GM12878 (cell line): Measurements from ENCODE around the gene MRTFA. TPM values are rescaled to one million over a fixed set of nuclear protein-coding genes. Genes with fewer than 3 reads are reported as not detected.

Experiments
- CEBPZ ChIP-seq: fragments of 150-350 bp; IDR thresholded peaks from 2 replicates; pipeline ENCODE4 v1.6.1; 2016; ENCODE audit warnings: low read depth, low read length
- CREB1 ChIP-seq: IDR thresholded peaks from 2 replicates; pipeline ENCODE4 v1.6.1; 2012; ENCODE audit warnings: low read depth, mild to moderate bottlenecking, inconsistent platforms
- CREM ChIP-seq: IDR thresholded peaks from 2 replicates; pipeline ENCODE4 v1.6.1; 2014; ENCODE audit warnings: antibody characterized with exemption, low read depth
- IRF5 ChIP-seq: fragments of 450-650 bp; IDR thresholded peaks from 2 replicates; pipeline ENCODE4 v1.6.1; 2017; ENCODE audit warnings: borderline replicate concordance
- MEF2A ChIP-seq: IDR thresholded peaks from 2 replicates; pipeline ENCODE4 v1.6.1; 2011; ENCODE audit warnings: low read depth, mild to moderate bottlenecking, low read length, moderate library complexity; ENCODE audit not compliant: insufficient read depth
- NFIC ChIP-seq: IDR thresholded peaks from 2 replicates; pipeline ENCODE4 v1.6.1; 2012; ENCODE audit warnings: low read depth, mild to moderate bottlenecking, inconsistent platforms, low read length, moderate library complexity
- NR2C2 ChIP-seq: IDR thresholded peaks from 2 replicates; pipeline ENCODE4 v1.6.1; 2011; ENCODE audit warnings: borderline replicate concordance, low read depth; ENCODE audit not compliant: control insufficient read depth, insufficient read length
- POLR2A ChIP-seq: IDR thresholded peaks from 2 replicates; pipeline ENCODE4 v1.6.1; 2011; ENCODE audit warnings: low read depth, mild to moderate bottlenecking, low read length
- POLR2AphosphoS5 ChIP-seq: IDR thresholded peaks from 2 replicates; pipeline ENCODE4 v1.6.1; 2011; ENCODE audit warnings: mild to moderate bottlenecking, low read length, inconsistent platforms
- RAD51 ChIP-seq: fragments of 450-650 bp; IDR thresholded peaks from 2 replicates; pipeline ENCODE4 v1.6.1; 2016; ENCODE audit warnings: moderate library complexity, mild to moderate bottlenecking, inconsistent platforms
- SIX5 ChIP-seq: IDR thresholded peaks from 2 replicates; pipeline ENCODE4 v1.6.1; 2011; ENCODE audit warnings: mild to moderate bottlenecking, low read depth, low read length, moderate library complexity; ENCODE audit not compliant: severe bottlenecking
- polyA plus RNA-seq, 11 experiments: library from polyadenylated mRNA; depleted of rRNA in 4 of 11; unstranded in 6 of 11; stranded (reverse) in 5 of 11; fragments of >200 nt; fragmentation: Nextera tagmentation in 4 of 11; fragmentation: Illumina TruSeq in 1 of 11; extraction: Ambion mirVana in 4 of 11; extraction: Trizol in 1 of 11; gene quantifications; 1 replicate in 1 of 11; 2 replicates in 10 of 11; pipeline versions ENCODE4 v1.2.1 to v1.2.3, GENCODE V29; 2011 to 2016; ENCODE audit warnings: inconsistent platforms in 2 of 11, missing spikeins in 2 of 11, low read depth in 1 of 11
- total RNA-seq, 4 experiments: library from RNA; depleted of rRNA in 3 of 4; stranded (reverse); fragments of >200 nt in 3 of 4; fragmentation: Illumina TruSeq in 1 of 4; extraction: Trizol in 1 of 4; gene quantifications; 2 replicates each; pipeline versions ENCODE4 v1.2.1 to v1.2.3, GENCODE V29; 2013 to 2021

MRTFA gene
- total and polyA plus RNA-seq, 10 of the 15 experiments (the other 5 are each of a cell fraction or from before 2014, with no cell fraction given) = 2.0 to 63.9 (median 17.9) TPM

GRCh38 chr22:40583053-40583741 is 53.3 kb downstream of the MRTFA start (continued):
- TF ChIP-seq MEF2A (no peak), CREB1 (0 out of 2 replicates have a peak, but pooled peaks have one; percentile 36), SIX5 (no peak), NFIC (peak; percentile 52; the same call in 1 of the 2 replicates), CEBPZ (no peak), NR2C2 (no peak), RAD51 (peak; percentile 55), IRF5 (no peak), POLR2A (no peak), CREM (peak; percentile 54; the same call in 1 of the 2 replicates), POLR2AphosphoS5 (no peak)
